C4-2B (cell line): ENCODE data around the gene TACR1.

Experiments used
- ZFX ChIP-seq: fragments of 450-650 bp; IDR thresholded peaks from 2 replicates; pipeline ENCODE4 v1.6.1; 2017
- TF ChIP-seq, protein P1 (sequence below): fragments of 450-650 bp; conservative IDR thresholded peaks from 2 replicates; pipeline ENCODE4 v1.5.1; 2017; ENCODE audit warnings: mild to moderate bottlenecking

DNA sequence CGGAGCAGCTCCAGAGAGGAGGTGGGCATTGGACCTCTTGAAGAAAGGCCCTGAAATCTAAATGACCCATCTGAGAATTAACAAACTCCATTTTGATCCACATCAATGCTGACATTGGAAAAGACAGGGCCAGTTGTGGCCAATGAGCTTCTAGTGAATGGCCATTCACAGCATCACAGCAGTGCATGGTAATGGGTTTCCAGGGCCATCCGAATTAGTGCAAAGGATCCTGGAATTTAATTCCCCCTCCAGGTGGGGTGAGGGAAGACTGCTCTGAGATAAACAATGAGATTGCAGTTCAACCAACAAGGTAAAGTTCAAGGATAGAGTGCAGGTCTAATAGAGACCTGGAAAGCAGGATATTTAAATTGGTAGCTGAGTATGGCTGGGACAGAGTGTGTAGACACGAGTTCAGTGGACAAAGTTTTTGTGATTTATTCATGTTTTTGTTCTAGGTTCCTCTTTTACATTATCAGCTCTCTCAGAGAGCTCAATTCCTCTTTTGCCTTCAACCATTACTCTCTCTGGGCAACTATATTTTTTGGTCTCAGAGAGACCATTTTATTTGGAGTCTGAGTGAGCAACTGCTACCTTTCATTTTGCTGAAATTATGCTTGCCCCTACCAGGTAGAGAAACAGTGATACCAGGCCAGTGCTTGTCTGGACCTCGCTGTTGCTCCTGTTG, 5.0 kb downstream of the TACR1 start:
- TF ChIP-seq, protein P1, sequence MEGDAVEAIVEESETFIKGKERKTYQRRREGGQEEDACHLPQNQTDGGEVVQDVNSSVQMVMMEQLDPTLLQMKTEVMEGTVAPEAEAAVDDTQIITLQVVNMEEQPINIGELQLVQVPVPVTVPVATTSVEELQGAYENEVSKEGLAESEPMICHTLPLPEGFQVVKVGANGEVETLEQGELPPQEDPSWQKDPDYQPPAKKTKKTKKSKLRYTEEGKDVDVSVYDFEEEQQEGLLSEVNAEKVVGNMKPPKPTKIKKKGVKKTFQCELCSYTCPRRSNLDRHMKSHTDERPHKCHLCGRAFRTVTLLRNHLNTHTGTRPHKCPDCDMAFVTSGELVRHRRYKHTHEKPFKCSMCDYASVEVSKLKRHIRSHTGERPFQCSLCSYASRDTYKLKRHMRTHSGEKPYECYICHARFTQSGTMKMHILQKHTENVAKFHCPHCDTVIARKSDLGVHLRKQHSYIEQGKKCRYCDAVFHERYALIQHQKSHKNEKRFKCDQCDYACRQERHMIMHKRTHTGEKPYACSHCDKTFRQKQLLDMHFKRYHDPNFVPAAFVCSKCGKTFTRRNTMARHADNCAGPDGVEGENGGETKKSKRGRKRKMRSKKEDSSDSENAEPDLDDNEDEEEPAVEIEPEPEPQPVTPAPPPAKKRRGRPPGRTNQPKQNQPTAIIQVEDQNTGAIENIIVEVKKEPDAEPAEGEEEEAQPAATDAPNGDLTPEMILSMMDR: no peak
- TF ChIP-seq ZFX: no peak
